ENCODE data around the gene CD69. TPM values are rescaled to one million over a fixed set of nuclear protein-coding genes. Genes with fewer than 3 reads are reported as not detected.

The CD69 gene
- total RNA-seq, 4 donors from 2014 or later, result 0.99 to 6.7 (median 2.7) TPM

DNA sequence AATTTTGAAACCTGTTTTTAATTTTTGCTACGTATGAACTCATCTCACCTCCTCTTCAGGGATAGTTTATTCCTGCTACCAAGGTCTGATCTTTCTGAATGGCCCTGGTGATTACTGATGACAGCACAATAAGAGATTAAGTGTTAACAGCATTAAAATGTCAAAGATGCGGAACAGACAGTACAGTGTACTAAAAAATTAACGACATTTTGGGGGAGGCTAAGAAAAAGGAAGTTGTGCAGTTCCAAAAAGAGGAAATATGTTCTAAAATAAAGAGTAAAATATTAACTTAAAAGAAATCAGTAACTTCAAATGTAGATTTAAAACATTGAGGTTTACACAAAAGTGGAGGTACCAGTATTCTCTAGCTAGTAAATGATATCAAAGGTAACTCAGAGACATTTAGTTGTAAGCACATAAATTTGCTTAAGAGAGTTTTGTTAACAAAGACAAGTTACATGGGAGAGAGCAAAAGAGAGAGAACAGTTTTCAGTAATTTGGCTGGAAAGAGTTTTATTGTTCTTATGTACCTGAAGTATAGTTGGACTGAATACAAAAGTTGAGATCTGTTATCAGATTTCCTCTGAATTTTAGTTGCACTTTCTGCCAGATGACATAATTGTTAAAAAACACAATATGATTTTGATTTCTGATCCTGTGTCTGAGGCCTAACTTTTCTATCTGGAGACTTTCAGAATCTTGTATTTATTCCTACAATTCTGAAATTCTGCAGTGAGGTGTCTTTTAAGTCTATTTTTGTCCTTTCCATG lies 23.6 kb downstream of the CD69 start:
- TF ChIP-seq POLR2A (IDR thresholded peaks at IDR 0.05) (no peak), CTCF (IDR thresholded peaks at IDR 0.05) (no peak)
- peak overlapping the region in 3 of 4 donors; percentile 51 to 61 (median 58) for H3K27ac ChIP-seq

DNA sequence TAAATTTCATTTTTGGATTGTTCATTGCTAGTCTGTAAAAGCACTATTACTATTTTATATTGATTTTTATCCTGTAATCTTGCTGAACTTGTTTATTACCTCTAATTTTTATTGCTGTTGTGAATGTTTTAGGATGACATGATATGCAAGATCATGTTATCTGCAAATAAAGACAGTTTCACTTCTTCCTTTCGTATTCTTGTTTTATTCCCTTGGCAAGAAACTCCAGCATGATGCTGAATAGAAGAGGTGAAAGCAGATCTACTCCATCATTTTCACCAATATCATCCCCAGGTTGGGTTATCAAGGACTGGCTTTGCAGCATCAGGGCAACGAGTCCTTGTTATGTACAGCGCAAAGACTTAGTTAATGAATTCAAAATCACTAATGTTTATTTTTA lies 25.1 kb downstream of the CD69 start:
- no peak for TF ChIP-seq CTCF (IDR thresholded peaks at IDR 0.05)
- TF ChIP-seq POLR2A (IDR thresholded peaks at IDR 0.05), result no peak
- Histone ChIP-seq H3K4me3 (no peak overlapping the region), H3K27me3 (no peaks in the 10 kb centered on the region), H3K27ac (no peak overlapping the region), H3K9me3 (no peaks in the 10 kb centered on the region), H3K4me1 (peaks cover 0 to 17% (median 0%) of the 10 kb centered on the region in 3 donors), H3K36me3 (no peaks in the 10 kb centered on the region)
- WGBS, 2 donors, result 79 to 89% methylated on average over 3 of the region's 3 CpGs
- intact Hi-C loops (cut with DNase I), result no loop called here
- no peak for DNase-seq

More for the DNA sequence above, 23.6 kb downstream of the CD69 start:
- Histone ChIP-seq H3K9me3 (no peaks in the 10 kb centered on the region), H3K4me3 (no peak overlapping the region), H3K27me3 (no peaks in the 10 kb centered on the region), H3K36me3 (no peaks in the 10 kb centered on the region), H3K4me1 (peaks cover 0 to 31% (median 0%) of the 10 kb centered on the region in 3 donors)
- WGBS, 2 donors, result 40 to 49% methylated on average over 3 of the region's 3 CpGs
- no peak for DNase-seq
- intact Hi-C loops (cut with DNase I), result no loop called here

DNA sequence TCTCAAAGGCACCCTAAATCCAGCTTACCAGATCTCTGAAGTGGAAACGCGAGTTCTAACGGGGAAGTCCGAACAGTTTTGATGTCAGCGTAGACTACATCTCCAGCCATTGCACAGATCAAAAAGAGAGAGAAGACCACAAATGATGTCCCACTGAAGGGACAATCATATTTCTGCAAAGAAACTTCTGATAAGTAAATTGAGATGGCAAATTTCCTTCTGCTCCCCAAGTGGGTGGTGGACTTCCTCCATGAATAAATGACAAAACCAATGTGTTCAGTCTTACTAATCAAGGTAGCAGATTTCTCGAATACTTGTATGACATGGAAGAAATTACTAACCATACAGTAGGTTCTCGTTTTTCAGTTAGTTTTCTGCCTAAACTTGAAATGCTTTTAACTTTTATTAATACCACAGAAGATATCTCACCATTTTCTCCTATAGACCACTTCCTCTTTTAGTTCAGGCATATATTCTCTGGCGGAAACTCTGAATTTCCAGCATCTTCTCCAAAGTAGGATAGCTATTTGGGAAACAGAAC lies 27.7 kb downstream of the CD69 start, which contains the start of gene CLECL1:
CLECL1 (minus strand) TSS at position 177 of the 541 bp plus-strand sequence.
- no peak for DNase-seq
- intact Hi-C loops (cut with DNase I), result no loop called here
- WGBS, 2 donors, result 67 to 78% methylated on average over 8 of the region's 8 CpGs
- H3K27me3 ChIP-seq, result no peaks in the 10 kb centered on the region
- no peak for TF ChIP-seq CTCF (IDR thresholded peaks at IDR 0.05)
- no peak for TF ChIP-seq POLR2A (IDR thresholded peaks at IDR 0.05)
- H3K4me1 ChIP-seq, result peaks cover 0 to 10% (median 0%) of the 10 kb centered on the region in 3 donors
- no peaks in the 10 kb centered on the region for H3K9me3 ChIP-seq
- H3K27ac ChIP-seq, result peak within 1 kb of the TSS in 1 of 4 donors; percentile 17
- no peak within 1 kb of the TSS for H3K4me3 ChIP-seq
- no peaks in the 10 kb centered on the region for H3K36me3 ChIP-seq

- Histone ChIP-seq H3K9me3 (no peaks in the 10 kb centered on the region), H3K4me3 (no peak overlapping the region), H3K27me3 (no peaks in the 10 kb centered on the region), H3K36me3 (no peaks in the 10 kb centered on the region), H3K27ac (peak overlapping the region in 1 of 4 donors; percentile 17), H3K4me1 (peaks cover 0 to under 1% (median 0%) of the 10 kb centered on the region in 3 donors)
- intact Hi-C loops (cut with DNase I), result no loop called here
- 67 to 80% methylated on average over 2 of the region's 2 CpGs for WGBS, 2 donors
- TF ChIP-seq POLR2A (IDR thresholded peaks at IDR 0.05) (peak in 1 of 4 donors; percentile 24), CTCF (IDR thresholded peaks at IDR 0.05) (no peak)
- DNase-seq, result no peak
These were observed 28.9 kb downstream of the CD69 start for GRCh38 chr12:9731797-9732196.

DNA sequence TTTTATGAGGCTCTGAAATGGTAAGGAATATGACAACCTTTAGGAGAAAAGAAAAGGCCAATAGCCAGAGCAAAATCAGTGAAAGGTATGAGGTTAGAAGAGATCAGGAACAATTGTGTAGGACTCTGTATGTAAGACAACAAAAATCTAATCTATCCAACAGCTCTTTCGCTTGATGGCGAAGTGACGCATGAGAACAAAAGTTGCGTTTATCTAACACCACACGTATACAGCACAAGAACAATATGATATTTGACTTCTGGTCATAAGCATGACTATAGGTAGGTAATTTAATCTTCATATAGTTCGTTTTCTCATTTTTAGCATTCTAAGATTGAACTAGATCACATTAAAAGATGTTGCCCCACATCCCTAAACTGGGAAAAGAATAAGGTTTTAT lies 29.3 kb downstream of the CD69 start:
- intact Hi-C loops (cut with DNase I), result no loop called here
- Histone ChIP-seq H3K9me3 (no peaks in the 10 kb centered on the region), H3K36me3 (no peaks in the 10 kb centered on the region), H3K27ac (no peak overlapping the region), H3K27me3 (no peaks in the 10 kb centered on the region), H3K4me3 (no peak overlapping the region), H3K4me1 (no peaks in the 10 kb centered on the region)
- no peak for DNase-seq
- 68 to 70% methylated on average over 6 of the region's 6 CpGs for WGBS, 2 donors
- no peak for TF ChIP-seq POLR2A (IDR thresholded peaks at IDR 0.05)
- no peak for TF ChIP-seq CTCF (IDR thresholded peaks at IDR 0.05)
